Nephron progenitor cell (in vitro differentiated cells): Measurements from ENCODE around the gene SPAG4.

ENCODE experiments used
- DNase-seq: peaks from one replicate; pipeline ENCODE4 v3.0.0; 2021
- H3K27ac Mint-ChIP-seq: 2 replicates; pipeline ENCODE4 v1.8.0; 2021; ENCODE audit warnings: mild to moderate bottlenecking, moderate library complexity, mixed read lengths
- H3K27me3 Mint-ChIP-seq: 2 replicates; pipeline ENCODE4 v1.8.0; 2021; ENCODE audit warnings: mild to moderate bottlenecking, low read depth, mixed read lengths; ENCODE audit not compliant: poor library complexity
- H3K36me3 Mint-ChIP-seq: 2 replicates; pipeline ENCODE4 v1.8.0; 2021; ENCODE audit warnings: low read depth, mixed read lengths
- H3K4me1 Mint-ChIP-seq: 2 replicates; pipeline ENCODE4 v1.8.0; 2021; ENCODE audit warnings: mixed read lengths
- H3K4me3 Mint-ChIP-seq: 2 replicates; pipeline ENCODE4 v1.8.0; 2021; ENCODE audit warnings: mild to moderate bottlenecking, moderate library complexity, mixed read lengths
- H3K9me3 Mint-ChIP-seq: 2 replicates; pipeline ENCODE4 v1.8.0; 2021; ENCODE audit warnings: mild to moderate bottlenecking, moderate library complexity, mixed read lengths
- TF ChIP-seq, protein P1 (sequence below): fragments of 200-600 bp; sonication (generic); IDR thresholded peaks from 2 replicates; pipeline ENCODE4 v1.5.0; 2021; ENCODE audit warnings: antibody characterized with exemption

Gene SPAG4

DNA sequence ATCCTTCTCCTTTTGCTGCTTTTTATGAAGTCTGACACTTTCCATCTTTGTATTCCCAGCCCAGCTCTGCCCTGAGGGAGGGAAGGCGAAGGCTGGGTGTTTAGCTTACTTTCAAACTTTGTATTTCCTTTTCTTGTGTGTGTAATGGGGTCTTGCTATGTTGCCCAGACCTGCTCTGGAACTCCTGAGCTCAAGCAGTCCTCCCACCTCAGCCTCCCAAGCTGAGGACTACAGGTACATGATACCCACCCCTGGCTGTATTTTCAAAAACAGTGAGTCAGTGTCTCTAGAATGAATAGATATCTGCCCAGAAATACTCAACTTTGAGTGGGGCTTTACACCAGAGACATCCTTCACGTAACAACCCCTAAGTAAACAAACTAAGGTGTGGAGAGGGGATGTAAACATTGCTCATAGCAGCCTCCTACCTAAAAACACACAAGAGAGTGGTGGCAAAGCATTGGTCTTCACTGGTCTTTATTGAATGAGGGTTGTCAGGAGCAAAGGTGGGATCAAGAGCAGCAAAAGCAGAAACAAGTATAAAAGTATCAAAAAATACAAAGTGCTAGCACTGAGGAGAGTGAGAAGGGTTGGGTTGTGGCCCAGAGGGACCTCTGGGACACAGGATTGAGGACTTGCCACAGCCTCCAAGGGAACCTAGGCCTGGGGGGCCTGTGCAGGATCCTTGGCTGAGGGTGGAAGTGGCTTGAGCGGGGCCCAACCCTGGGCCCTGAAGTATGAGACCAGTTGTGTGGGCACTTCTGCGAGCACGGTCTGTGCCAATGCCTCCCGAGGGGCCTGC is 10.2 kb downstream of the SPAG4 start:
- Mint-ChIP-seq H3K36me3 (peaks cover 68% of the 10 kb centered on the region), H3K9me3 (no peaks in the 10 kb centered on the region), H3K27ac (peak overlapping the region; percentile 40), H3K4me1 (no peaks in the 10 kb centered on the region), H3K4me3 (no peak overlapping the region), H3K27me3 (no peaks in the 10 kb centered on the region)
- TF ChIP-seq, protein P1, sequence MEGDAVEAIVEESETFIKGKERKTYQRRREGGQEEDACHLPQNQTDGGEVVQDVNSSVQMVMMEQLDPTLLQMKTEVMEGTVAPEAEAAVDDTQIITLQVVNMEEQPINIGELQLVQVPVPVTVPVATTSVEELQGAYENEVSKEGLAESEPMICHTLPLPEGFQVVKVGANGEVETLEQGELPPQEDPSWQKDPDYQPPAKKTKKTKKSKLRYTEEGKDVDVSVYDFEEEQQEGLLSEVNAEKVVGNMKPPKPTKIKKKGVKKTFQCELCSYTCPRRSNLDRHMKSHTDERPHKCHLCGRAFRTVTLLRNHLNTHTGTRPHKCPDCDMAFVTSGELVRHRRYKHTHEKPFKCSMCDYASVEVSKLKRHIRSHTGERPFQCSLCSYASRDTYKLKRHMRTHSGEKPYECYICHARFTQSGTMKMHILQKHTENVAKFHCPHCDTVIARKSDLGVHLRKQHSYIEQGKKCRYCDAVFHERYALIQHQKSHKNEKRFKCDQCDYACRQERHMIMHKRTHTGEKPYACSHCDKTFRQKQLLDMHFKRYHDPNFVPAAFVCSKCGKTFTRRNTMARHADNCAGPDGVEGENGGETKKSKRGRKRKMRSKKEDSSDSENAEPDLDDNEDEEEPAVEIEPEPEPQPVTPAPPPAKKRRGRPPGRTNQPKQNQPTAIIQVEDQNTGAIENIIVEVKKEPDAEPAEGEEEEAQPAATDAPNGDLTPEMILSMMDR, result no peak
- no peak for DNase-seq

DNA sequence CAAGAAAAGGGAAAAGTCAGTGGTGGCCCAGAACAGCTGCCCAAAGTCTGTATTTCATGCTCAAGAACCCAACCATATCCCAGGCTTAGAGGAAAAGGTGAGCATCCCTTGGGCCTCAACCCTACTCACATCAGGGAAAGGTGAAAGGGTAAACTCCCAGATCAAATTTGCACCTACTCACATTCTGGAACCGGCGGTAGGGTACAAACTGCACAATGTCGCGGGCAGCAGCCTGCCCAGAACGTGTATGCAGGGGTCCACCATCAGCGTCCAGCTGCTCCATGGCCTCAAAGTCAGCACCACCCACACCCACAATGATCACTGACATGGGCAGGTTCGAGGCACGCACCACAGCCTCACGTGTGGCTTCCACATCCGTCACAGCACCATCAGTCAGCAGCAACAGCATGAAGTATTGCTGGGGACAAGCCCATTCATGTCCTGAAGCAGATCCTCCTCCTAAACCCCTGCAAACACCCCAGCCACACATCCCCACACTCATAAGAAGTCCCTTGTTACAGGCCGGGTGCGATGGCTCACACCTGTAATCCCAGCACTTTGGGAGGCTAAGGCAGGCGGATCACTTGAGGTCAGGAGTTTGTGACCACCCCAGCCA is 10.9 kb downstream of the SPAG4 start:
- no peak overlapping the region for H3K4me3 Mint-ChIP-seq
- peak overlapping the region; percentile 90 for H3K27ac Mint-ChIP-seq
- H3K36me3 Mint-ChIP-seq, result peaks cover 66% of the 10 kb centered on the region
- no peaks in the 10 kb centered on the region for H3K9me3 Mint-ChIP-seq
- DNase-seq, result no peak
- no peaks in the 10 kb centered on the region for H3K27me3 Mint-ChIP-seq
- no peaks in the 10 kb centered on the region for H3K4me1 Mint-ChIP-seq
- TF ChIP-seq, protein P1, result no peak

DNA sequence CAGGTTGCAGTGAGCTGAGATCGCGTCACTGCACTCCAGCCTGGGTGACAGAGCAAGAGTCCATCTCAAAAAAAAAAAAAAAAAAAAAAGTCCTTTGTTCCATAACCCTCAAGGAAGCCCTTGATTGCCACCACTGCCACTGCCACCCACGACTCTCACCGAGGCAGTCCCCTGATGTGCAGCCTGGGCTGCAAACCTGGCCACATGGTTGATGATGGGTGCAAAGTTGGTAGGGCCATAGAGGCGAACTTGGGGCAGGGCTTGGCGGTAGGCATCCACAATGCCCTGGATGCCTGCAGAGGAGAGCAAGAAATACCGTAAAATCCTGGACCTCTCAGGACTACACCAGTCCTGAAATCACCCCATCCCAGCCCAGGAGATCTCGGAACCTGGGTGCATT is 11.5 kb downstream of the SPAG4 start:
- no peaks in the 10 kb centered on the region for H3K27me3 Mint-ChIP-seq
- TF ChIP-seq, protein P1, result no peak
- H3K9me3 Mint-ChIP-seq, result no peaks in the 10 kb centered on the region
- H3K4me3 Mint-ChIP-seq, result no peak overlapping the region
- DNase-seq, result no peak
- peaks cover 66% of the 10 kb centered on the region for H3K36me3 Mint-ChIP-seq
- H3K27ac Mint-ChIP-seq, result no peak overlapping the region
- no peaks in the 10 kb centered on the region for H3K4me1 Mint-ChIP-seq

DNA sequence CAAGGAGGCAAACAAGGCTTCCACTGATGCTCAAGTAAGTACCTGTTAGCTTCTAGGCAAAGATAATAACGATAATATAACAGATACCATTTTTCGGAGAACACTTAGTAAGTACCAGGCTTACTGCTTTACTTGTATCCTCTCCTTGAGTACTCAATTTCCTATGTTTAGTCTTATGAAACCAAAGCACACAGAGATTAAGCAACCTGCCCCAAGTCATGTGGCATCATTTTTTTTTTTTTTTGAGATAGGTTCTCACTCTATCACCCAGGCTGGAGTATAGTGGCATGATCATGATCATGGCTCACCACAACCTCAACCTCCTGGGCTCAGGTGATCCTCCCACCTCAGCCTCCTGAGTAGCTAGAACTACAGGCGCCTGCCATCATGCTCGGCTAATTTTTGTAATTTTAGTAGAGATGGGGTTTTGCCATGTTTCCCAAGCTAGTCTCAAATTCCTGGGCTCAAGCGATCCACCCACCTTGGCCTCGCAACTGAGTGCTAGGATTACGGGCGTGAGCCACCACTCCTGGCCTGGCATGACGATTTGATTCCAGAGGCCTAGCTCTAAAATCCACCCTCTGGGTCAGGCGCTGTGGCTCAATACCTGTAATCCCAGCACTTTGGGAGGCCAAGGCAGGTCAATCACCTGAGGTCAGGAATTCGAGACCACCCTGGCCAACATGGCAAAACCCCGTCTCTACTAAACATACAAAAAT is 14.0 kb downstream of the SPAG4 start:
- Mint-ChIP-seq H3K27me3 (no peaks in the 10 kb centered on the region), H3K4me3 (no peak overlapping the region), H3K36me3 (peaks cover 61% of the 10 kb centered on the region), H3K9me3 (no peaks in the 10 kb centered on the region), H3K27ac (no peak overlapping the region), H3K4me1 (no peaks in the 10 kb centered on the region)
- DNase-seq, result no peak
- TF ChIP-seq, protein P1, result no peak

DNA sequence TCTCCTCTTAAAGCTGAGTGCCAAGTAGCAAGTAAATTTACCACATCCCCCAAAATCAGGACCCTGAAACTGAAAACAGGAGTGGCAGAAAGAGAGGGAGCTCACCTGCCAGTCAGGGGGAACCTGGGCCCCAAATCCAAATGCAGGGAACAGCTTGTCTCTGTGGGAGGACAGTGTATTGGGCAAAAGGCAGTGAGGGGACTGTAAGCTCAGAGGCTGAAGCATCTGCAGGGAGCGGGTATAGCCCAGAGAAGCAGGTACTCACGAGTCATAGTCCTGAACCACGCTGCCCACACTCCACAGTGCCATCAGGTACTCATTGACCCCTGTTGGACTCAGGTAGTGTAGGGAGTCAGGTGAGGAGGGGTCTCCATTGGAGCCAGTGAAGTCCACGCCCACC is 15.0 kb downstream of the SPAG4 start:
- TF ChIP-seq, protein P1, result no peak
- H3K9me3 Mint-ChIP-seq, result no peaks in the 10 kb centered on the region
- no peak for DNase-seq
- no peaks in the 10 kb centered on the region for H3K27me3 Mint-ChIP-seq
- no peak overlapping the region for H3K27ac Mint-ChIP-seq
- peaks cover 3% of the 10 kb centered on the region for H3K4me1 Mint-ChIP-seq
- H3K36me3 Mint-ChIP-seq, result peaks cover 61% of the 10 kb centered on the region
- no peak overlapping the region for H3K4me3 Mint-ChIP-seq
